HG03108 (cell line): ENCODE measurements around the gene PRDM7.
"Not testable (repeated sequence)": the region's sequence is repeated elsewhere in the genome, so short reads cannot be mapped to it uniquely, and the experiment has no call there.

Experiments used
- ATAC-seq: cut with Tn5 transposase; IDR thresholded peaks from one replicate; pipeline ENCODE4 v1.9.1; 2021; ENCODE audit warnings: moderate library complexity; ENCODE audit not compliant: unreplicated experiment

The PRDM7 gene

GRCh38 chr16:90077240-90077756 is at the start of gene PRDM7:
PRDM7 (minus strand) TSS chr16:90077331; CDS start chr16:90075910, 1,421 bp downstream.
- ATAC-seq, result peak; percentile 96

- ATAC-seq, result not testable (repeated sequence)
Observed at GRCh38 chr16:90121846-90122245, 44.7 kb upstream of the PRDM7 start.

- not testable (repeated sequence) for ATAC-seq
Observed at GRCh38 chr16:90107617-90108016, 30.5 kb upstream of the PRDM7 start.

GRCh38 chr16:90107060-90107459 is 29.9 kb upstream of the PRDM7 start:
- ATAC-seq, result not testable (repeated sequence)

GRCh38 chr16:90106271-90106670 is 29.1 kb upstream of the PRDM7 start:
- not testable (repeated sequence) for ATAC-seq

- not testable (repeated sequence) for ATAC-seq
Observed at GRCh38 chr16:90104725-90105124, 27.6 kb upstream of the PRDM7 start.

- ATAC-seq, result not testable (repeated sequence)
Observed at GRCh38 chr16:90102086-90102884, 25.2 kb upstream of the PRDM7 start.

GRCh38 chr16:90101332-90101731 is 24.2 kb upstream of the PRDM7 start:
- ATAC-seq, result not testable (repeated sequence)

- not testable (repeated sequence) for ATAC-seq
Observed at GRCh38 chr16:90100790-90101189, 23.7 kb upstream of the PRDM7 start.

- ATAC-seq, result not testable (repeated sequence)
Observed at GRCh38 chr16:90100229-90100628, 23.1 kb upstream of the PRDM7 start.

GRCh38 chr16:90098936-90099335 is 21.8 kb upstream of the PRDM7 start:
- ATAC-seq, result not testable (repeated sequence)

- not testable (repeated sequence) for ATAC-seq
Observed at GRCh38 chr16:90097010-90097684, 20.0 kb upstream of the PRDM7 start.

GRCh38 chr16:90094791-90095190 is 17.7 kb upstream of the PRDM7 start:
- not testable (repeated sequence) for ATAC-seq

GRCh38 chr16:90094296-90094695 is 17.2 kb upstream of the PRDM7 start:
- not testable (repeated sequence) for ATAC-seq

- ATAC-seq, result not testable (repeated sequence)
Observed at GRCh38 chr16:90093799-90094198, 16.7 kb upstream of the PRDM7 start.

- not testable (repeated sequence) for ATAC-seq
Observed at GRCh38 chr16:90092781-90093180, 15.7 kb upstream of the PRDM7 start.

GRCh38 chr16:90084215-90084950 is 7.3 kb upstream of the PRDM7 start:
- ATAC-seq, result no peak

- ATAC-seq, result no peak
Observed at GRCh38 chr16:90083139-90083538, 6.0 kb upstream of the PRDM7 start.

GRCh38 chr16:90081606-90081970 is 4.5 kb upstream of the PRDM7 start:
- ATAC-seq, result no peak

- ATAC-seq, result no peak
Observed at GRCh38 chr16:90078579-90078895, 1.4 kb upstream of the PRDM7 start.
